Vagina (tissue), 2 donors: ENCODE measurements around the gene ZNF841. TPM values are rescaled to one million over a fixed set of nuclear protein-coding genes. Genes with fewer than 3 reads are reported as not detected.

ENCODE experiments used
- DNase-seq, 2 donors: peaks; one replicate each; pipeline ENCODE4 v3.0.0-alpha.2; 2017; ENCODE audit errors: extremely low spot score in 2 of 2
- H3K27ac ChIP-seq: fragments of 200-600 bp; sonication (generic); one replicate; pipeline ENCODE4 v1.5.1; 2019
- H3K27me3 ChIP-seq: fragments of 200-600 bp; sonication (generic); one replicate; pipeline ENCODE4 v1.5.1; 2019
- H3K36me3 ChIP-seq, 2 donors: fragments of 200-600 bp; sonication (generic); one replicate each; pipeline ENCODE4 v1.5.1; 2017 to 2019
- H3K4me1 ChIP-seq: fragments of 200-600 bp; sonication (generic); one replicate; pipeline ENCODE4 v1.5.1; 2019
- H3K4me3 ChIP-seq, 2 donors: fragments of 200-600 bp; sonication (generic); 1 replicate in 1 of 2; 2 replicates in 1 of 2; pipeline ENCODE4 v1.5.1; 2016 to 2019
- H3K9me3 ChIP-seq: fragments of 200-600 bp; sonication (generic); one replicate; pipeline ENCODE4 v1.5.1; 2019
- CTCF ChIP-seq, 3 experiments: fragments of 450-650 bp in 2 of 3; fragments of 200-600 bp in 1 of 3; sonication (generic) in 1 of 3; IDR thresholded peaks; one replicate each; pipeline ENCODE4 v1.5.1; 2017 to 2019; ENCODE audit warnings: antibody characterized with exemption in 3 of 3, mild to moderate bottlenecking in 2 of 3, moderate library complexity in 2 of 3
- POLR2A ChIP-seq, 2 donors: fragments of 450-650 bp; IDR thresholded peaks; one replicate each; pipeline ENCODE4 v1.6.1; 2017; ENCODE audit warnings: antibody characterized with exemption in 2 of 2, mild to moderate bottlenecking in 2 of 2, moderate library complexity in 2 of 2
- POLR2AphosphoS5 ChIP-seq, 2 donors: sonication (generic); formaldehyde crosslinking; IDR thresholded peaks; one replicate each; pipeline ENCODE4 v1.9.0; 2017; ENCODE audit warnings: antibody characterized with exemption in 2 of 2, mild to moderate bottlenecking in 2 of 2, low read depth in 1 of 2; ENCODE audit not compliant: insufficient read depth in 1 of 2
- intact Hi-C: fragments of 100-400 bp; cut with DNase I; formaldehyde crosslinking; loops from one replicate; pipeline ENCODE4 v1.15.1; 2023
- total RNA-seq: library from RNA; depleted of rRNA; stranded (reverse); fragments of >200 nt; gene quantifications from one replicate; pipeline ENCODE4 v1.2.3, GENCODE V29; 2016

ZNF841 gene
- total RNA-seq, result 24.1 TPM

GRCh38 chr19:52095172-52096014, at the start of gene ZNF841:
TSS of gene ZNF841 (minus strand) at chr19:52095765. CDS start at chr19:52084801, 10,964 bp downstream.
- intact Hi-C loops, result no loop called here
- Histone ChIP-seq H3K36me3 (peaks cover 0 to 17% of the 10 kb centered on the region in 2 donors), H3K27me3 (no peaks in the 10 kb centered on the region), H3K4me3 (peak within 1 kb of the TSS; percentile 69 to 87), H3K27ac (peak within 1 kb of the TSS; percentile 22), H3K4me1 (peaks cover 35% of the 10 kb centered on the region), H3K9me3 (peaks cover 3% of the 10 kb centered on the region)
- peak in 1 of 2 donors; percentile 18 for TF ChIP-seq POLR2A (IDR thresholded peaks at IDR 0.05)
- no peak for TF ChIP-seq CTCF (IDR thresholded peaks at IDR 0.05)
- peak; percentile 76 to 77 for TF ChIP-seq POLR2AphosphoS5 (IDR thresholded peaks at IDR 0.05; ENCODE audit: insufficient read depth in 1 of 2, low read depth in 1 of 2)
- DNase-seq, result peak in 1 of 2 donors; percentile 91

- intact Hi-C loops, result loop anchor here (5.0 kb wide), 1 partner anchor 960 kb away; the partner anchor contains the start of gene ZNF160
- peaks cover 21% of the 10 kb centered on the region for H3K4me1 ChIP-seq
- TF ChIP-seq POLR2AphosphoS5 (IDR thresholded peaks at IDR 0.05; ENCODE audit: insufficient read depth in 1 of 2, low read depth in 1 of 2) (peak in 1 of 2 donors; percentile 72), CTCF (IDR thresholded peaks at IDR 0.05) (no peak), POLR2A (IDR thresholded peaks at IDR 0.05) (no peak)
- no peak overlapping the region for H3K4me3 ChIP-seq
- DNase-seq, result no peak
- no peak overlapping the region for H3K27ac ChIP-seq
- no peaks in the 10 kb centered on the region for H3K36me3 ChIP-seq
- H3K27me3 ChIP-seq, result no peaks in the 10 kb centered on the region
- no peaks in the 10 kb centered on the region for H3K9me3 ChIP-seq
Observed at GRCh38 chr19:52142001-52142595, 46.5 kb upstream of the ZNF841 start.

- no peaks in the 10 kb centered on the region for H3K27me3 ChIP-seq
- DNase-seq, result no peak
- intact Hi-C loops, result loop anchor here (5.0 kb wide), 1 partner anchor 961 kb away; the partner anchor contains the start of gene ZNF160
- H3K27ac ChIP-seq, result no peak overlapping the region
- no peak for TF ChIP-seq POLR2AphosphoS5 (IDR thresholded peaks at IDR 0.05; ENCODE audit: insufficient read depth in 1 of 2, low read depth in 1 of 2)
- TF ChIP-seq CTCF (IDR thresholded peaks at IDR 0.05), result no peak
- TF ChIP-seq POLR2A (IDR thresholded peaks at IDR 0.05), result no peak
- no peaks in the 10 kb centered on the region for H3K9me3 ChIP-seq
- H3K4me1 ChIP-seq, result peaks cover 21% of the 10 kb centered on the region
- H3K4me3 ChIP-seq, result no peak overlapping the region
- no peaks in the 10 kb centered on the region for H3K36me3 ChIP-seq
Observed at GRCh38 chr19:52141203-52141602, 45.6 kb upstream of the ZNF841 start.

- peak in 1 of 2 donors; percentile 97 for DNase-seq
Observed at GRCh38 chr19:52140032-52140710, 44.6 kb upstream of the ZNF841 start.

More at GRCh38 chr19:52140032-52140710, 44.6 kb upstream of the ZNF841 start:
- H3K4me1 ChIP-seq, result peaks cover 21% of the 10 kb centered on the region
- no peaks in the 10 kb centered on the region for H3K27me3 ChIP-seq
- TF ChIP-seq POLR2AphosphoS5 (IDR thresholded peaks at IDR 0.05; ENCODE audit: insufficient read depth in 1 of 2, low read depth in 1 of 2) (no peak), CTCF (IDR thresholded peaks at IDR 0.05) (no peak), POLR2A (IDR thresholded peaks at IDR 0.05) (no peak)
- H3K27ac ChIP-seq, result peak overlapping the region; percentile 95
- H3K36me3 ChIP-seq, result no peaks in the 10 kb centered on the region
- intact Hi-C loops, result loop anchor here (5.0 kb wide), 1 partner anchor 962 kb away; the partner anchor contains the start of gene ZNF160
- peak overlapping the region; percentile 77 to 78 for H3K4me3 ChIP-seq
- H3K9me3 ChIP-seq, result no peaks in the 10 kb centered on the region
